HEK293 (cell line): ENCODE measurements around the gene UBALD2.

Experiments
- CTCF ChIP-seq: fragments of 450-650 bp; formaldehyde crosslinking; IDR thresholded peaks from 2 replicates; pipeline ENCODE4 v1.5.1; 2016; ENCODE audit warnings: missing biosample characterization, missing genetic modification characterization
- HOXA7 ChIP-seq: sonication (generic); formaldehyde crosslinking; IDR thresholded peaks from 2 replicates; pipeline ENCODE4 v1.8.1; 2022; ENCODE audit warnings: missing genetic modification reagents, borderline replicate concordance
- PBX3 ChIP-seq: sonication (generic); formaldehyde crosslinking; IDR thresholded peaks from 2 replicates; pipeline ENCODE4 v1.8.1; 2022; ENCODE audit warnings: mild to moderate bottlenecking, moderate library complexity, missing genetic modification reagents
- ZIC2 ChIP-seq: fragments of 450-650 bp; formaldehyde crosslinking; IDR thresholded peaks from 2 replicates; pipeline ENCODE4 v1.5.1; 2016; ENCODE audit warnings: missing biosample characterization, missing genetic modification characterization
- ZNF175 ChIP-seq: fragments of 450-650 bp; formaldehyde crosslinking; IDR thresholded peaks from 2 replicates; pipeline ENCODE4 v1.5.1; 2016; ENCODE audit warnings: missing biosample characterization, missing genetic modification characterization

- TF ChIP-seq CTCF (tag by site-specific recombination) (no peak), ZNF175 (tag by site-specific recombination) (no peak), PBX3 (CRISPR knock-in tag) (no peak), ZIC2 (no peak), HOXA7 (CRISPR knock-in tag) (no peak)
Measured at GRCh38 chr17:76252040-76252954, 12.9 kb upstream of the UBALD2 start.
